Esophagus squamous epithelium (tissue), 4 donors: ENCODE results near the gene PNLIPRP1.

Source experiments
- CTCF ChIP-seq, 6 experiments: fragments of 450-650 bp in 4 of 6; fragments of 200-600 bp in 2 of 6; sonication (generic) in 2 of 6; IDR thresholded peaks; one replicate each; pipeline ENCODE4 v1.5.1; 2016 to 2019; ENCODE audit warnings: antibody characterized with exemption in 6 of 6, mild to moderate bottlenecking in 4 of 6, moderate library complexity in 4 of 6
- POLR2A ChIP-seq, 4 donors: fragments of 450-650 bp; IDR thresholded peaks; one replicate each; pipeline ENCODE4 v1.6.1; 2017; ENCODE audit warnings: antibody characterized with exemption in 4 of 4, mild to moderate bottlenecking in 4 of 4, moderate library complexity in 3 of 4

- TF ChIP-seq POLR2A (IDR thresholded peaks at IDR 0.05) (no peak), CTCF (IDR thresholded peaks at IDR 0.05) (no peak)
Measured at GRCh38 chr10:116637830-116638229, 47.1 kb downstream of the PNLIPRP1 start.
